ENCODE data around the gene PTPN18.
"Not testable (repeated sequence)": the region's sequence is repeated elsewhere in the genome, so short reads cannot be mapped to it uniquely, and the experiment has no call there.

- TF ChIP-seq POLR2AphosphoS5 (IDR thresholded peaks at IDR 0.05; ENCODE audit: low read depth); CTCF (IDR thresholded peaks at IDR 0.05; ENCODE audit: insufficient read depth, low read length); GABPA (IDR thresholded peaks at IDR 0.05; ENCODE audit: low read depth): not testable (repeated sequence)
Measured at GRCh38 chr2:130333253-130333652, 22.6 kb upstream of the PTPN18 start.
